GM21737 (cell line): Measurements from ENCODE around the gene ATP13A2.
"Not testable (repeated sequence)": the region's sequence is repeated elsewhere in the genome, so short reads cannot be mapped to it uniquely, and the experiment has no call there.

Experiments
- ATAC-seq: cut with Tn5 transposase; IDR thresholded peaks from one replicate; pipeline ENCODE4 v1.9.1; 2021; ENCODE audit warnings: mild to moderate bottlenecking, moderate library complexity; ENCODE audit not compliant: unreplicated experiment

ATP13A2 gene

GRCh38 chr1:16979475-16980327, 32.0 kb downstream of the ATP13A2 start:
- ATAC-seq, result no peak

DNA sequence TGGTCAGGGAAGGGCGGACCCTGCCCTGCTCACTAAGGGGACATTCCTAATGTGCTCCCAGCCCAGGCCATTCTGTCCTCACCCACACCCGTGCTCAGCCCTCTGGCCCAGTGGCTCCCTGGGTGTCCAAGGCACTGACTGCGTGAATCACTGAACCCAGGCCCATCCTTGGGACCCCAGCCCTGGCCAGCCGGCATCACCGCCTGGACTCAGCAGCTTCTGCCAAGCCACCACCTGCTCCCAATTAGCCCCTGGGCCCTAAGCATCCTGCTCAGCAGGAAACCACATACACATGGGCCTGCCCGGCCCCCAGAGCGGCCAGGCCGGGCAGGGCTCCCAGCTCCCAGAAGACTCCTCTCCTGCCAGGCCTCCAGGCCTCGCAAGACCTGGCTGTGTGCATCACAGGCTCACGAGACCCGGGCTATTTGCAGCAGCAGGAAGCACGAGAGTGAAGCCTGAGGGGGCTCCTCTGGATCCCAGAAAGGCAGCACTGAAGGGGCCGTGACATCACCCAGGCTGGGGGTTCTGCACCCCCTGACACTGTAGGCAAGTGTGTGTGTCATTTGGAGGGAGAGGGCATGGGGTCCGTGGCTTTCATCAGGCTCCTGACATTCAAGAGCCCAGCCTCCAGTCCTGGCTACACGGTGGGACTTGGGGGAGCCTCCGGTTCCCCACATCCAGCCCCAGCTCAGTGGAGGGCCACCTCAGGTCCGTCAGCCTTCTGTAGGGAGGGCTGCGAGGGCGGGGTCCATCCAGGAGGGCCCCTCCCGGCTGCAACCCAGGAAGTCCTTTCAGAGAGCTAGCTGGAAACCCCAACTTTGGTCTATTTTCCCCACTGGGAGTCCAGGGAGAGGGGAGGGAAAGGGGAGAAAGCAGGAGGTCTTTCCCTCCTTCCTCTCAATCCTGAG, 32.9 kb downstream of the ATP13A2 start:
- ATAC-seq, result no peak

DNA sequence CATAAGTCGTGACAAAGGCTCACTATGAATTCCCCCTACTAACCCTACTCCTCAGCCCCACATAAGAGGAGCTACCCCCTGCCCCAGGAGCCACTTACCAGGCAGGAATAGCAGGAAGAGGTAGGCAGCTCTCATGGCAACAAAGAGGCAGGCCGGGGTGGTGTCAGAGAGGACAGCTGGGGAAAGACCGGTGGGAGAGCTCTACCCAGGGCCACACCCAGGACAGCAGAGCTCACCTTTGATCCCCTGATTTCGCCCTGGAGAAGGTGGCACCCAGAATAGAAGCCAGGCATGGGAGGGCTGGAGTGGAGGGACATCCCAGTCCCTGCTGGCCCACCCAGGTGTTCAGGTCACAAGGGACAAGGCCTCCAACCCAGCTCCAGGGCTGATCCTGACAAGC, 33.6 kb downstream of the ATP13A2 start:
- ATAC-seq, result no peak

DNA sequence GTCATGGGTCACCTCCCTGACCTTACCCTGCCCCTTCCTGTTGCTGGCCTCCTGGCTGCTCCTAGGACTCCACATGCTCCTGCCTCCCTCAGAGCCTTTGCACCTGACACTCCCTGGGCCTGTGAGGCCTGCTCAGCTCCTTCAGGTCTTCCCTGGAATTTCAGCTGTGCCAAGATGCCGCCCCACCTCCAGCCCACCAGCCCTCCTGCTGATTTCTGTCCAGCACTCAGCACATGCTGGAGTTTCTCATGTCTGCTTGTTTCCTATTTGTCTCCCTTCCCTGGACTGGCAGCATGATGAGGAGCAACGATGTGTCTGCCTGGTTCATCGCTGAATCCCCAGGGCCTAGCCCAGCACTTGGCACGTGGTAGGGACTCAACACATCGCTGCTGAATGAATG, 34.4 kb downstream of the ATP13A2 start:
- no peak for ATAC-seq

DNA sequence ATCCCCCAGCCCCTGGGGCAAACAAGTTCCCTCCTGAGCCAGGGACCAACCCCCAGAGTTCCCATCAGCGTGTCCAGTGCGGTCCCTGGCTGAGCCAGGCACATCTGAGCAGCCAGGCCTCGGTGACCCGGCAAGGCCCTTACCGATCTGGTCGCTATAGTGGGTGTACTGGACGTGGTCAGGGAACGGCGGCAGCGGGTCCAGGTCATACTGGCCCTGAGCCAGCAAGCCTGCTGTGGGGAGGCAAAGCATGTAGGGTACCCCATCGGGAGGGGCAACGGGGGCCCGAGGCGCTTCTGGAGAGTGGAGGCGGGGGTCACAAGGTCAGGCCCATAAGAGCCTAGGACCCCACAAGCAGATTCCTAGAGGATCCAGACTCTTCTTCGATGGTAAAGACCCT, 34.8 kb downstream of the ATP13A2 start:
- no peak for ATAC-seq

DNA sequence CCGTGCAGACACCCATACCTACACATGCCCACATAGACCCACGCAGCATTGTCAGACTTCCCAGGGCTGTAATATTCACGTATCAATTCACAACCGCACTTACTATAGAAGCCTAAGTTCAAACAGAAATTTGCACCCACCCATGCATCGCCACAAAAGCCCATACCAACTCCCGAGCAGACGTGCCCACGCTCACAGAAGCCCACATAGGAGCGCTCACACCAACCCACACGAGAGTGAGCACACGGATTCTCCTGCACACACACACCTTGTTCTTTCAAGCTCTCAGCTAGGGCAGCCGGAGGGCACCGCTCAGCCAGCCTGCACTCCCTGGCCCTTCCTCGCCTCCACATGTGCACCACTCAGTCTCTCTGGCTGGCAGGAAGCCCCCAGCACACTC, 35.9 kb downstream of the ATP13A2 start:
- no peak for ATAC-seq

GRCh38 chr1:16975211-16975610, 36.5 kb downstream of the ATP13A2 start:
- no peak for ATAC-seq

DNA sequence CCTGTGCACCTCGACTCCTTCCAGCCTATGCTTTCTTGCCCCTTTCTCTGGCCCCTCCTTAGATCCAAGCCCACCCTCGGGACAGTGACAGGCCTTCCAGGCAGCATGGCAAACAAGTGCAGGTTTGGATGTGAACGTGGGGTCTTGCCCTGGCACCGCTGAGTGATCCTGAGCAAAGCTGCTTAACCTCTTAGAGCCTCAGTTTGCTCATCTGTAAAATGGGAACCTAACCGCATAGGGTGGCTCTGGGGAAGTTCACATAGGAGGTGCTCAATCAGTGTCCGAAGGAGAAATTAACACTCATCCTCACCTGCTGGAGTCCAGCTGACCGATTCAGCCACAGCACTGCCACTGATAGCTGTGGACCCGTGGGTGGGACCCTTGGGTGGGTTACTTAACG, 38.5 kb downstream of the ATP13A2 start:
- no peak for ATAC-seq

- ATAC-seq, result no peak
These were observed 39.4 kb downstream of the ATP13A2 start for GRCh38 chr1:16972189-16972895.

GRCh38 chr1:16971341-16972188, 40.2 kb downstream of the ATP13A2 start:
- ATAC-seq, result no peak

GRCh38 chr1:16970132-16970910, 41.4 kb downstream of the ATP13A2 start:
- no peak for ATAC-seq

- no peak for ATAC-seq
These were observed 42.1 kb downstream of the ATP13A2 start for GRCh38 chr1:16969651-16970050.

DNA sequence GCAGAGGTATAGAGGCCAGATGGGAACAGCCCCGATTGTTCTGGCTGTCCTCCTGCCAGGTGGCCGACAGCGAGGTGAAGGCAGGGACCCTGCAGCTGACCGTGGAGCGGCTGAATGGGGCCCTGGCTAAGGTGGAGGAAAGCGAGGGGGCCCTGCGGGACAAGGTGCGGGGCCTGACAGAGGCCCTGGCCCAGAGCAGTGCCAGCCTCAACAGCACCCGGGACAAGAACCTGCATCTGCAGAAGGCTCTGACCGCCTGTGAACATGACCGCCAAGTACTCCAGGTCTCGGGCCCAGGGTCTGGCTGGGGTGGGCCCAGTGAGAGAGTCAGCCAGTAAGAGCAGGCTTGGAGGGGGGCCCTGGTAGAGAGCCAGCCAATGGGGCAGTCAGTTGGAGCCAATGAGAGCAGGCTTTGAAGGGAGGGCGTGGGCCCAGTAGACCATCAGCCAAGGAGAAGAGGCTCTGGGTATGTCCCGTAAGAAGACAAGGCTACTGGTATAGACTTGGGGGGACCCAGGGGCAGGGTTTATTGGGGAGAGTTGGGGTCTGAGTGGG, 42.6 kb downstream of the ATP13A2 start:
- ATAC-seq, result no peak

GRCh38 chr1:16968372-16968771, 43.4 kb downstream of the ATP13A2 start:
- ATAC-seq, result no peak

GRCh38 chr1:16967962-16968361, 43.8 kb downstream of the ATP13A2 start:
- no peak for ATAC-seq

DNA sequence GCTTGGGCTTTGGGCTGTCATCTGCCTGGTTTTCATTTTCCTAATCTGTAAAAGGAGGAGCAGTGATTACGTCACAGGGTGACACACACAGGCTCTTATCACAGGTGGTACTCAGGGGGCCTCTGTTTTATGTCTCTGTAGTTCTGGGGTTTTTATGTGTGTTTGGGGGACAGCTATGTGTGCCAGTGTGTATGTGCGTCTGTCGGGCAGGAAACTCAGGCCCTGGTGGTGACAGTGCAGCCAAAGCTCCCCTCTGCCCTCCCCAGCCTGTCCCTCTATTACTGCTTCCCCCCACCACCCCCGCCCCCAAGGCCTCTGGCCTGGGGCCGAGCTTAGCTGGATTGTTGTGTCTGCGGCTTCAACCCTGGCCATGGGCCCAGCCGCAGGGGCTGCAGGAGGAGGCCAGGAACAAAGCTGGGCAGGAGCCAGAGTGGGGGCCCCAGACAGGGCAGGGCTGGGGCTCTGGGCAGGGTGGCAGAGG, 44.6 kb downstream of the ATP13A2 start:
- no peak for ATAC-seq

DNA sequence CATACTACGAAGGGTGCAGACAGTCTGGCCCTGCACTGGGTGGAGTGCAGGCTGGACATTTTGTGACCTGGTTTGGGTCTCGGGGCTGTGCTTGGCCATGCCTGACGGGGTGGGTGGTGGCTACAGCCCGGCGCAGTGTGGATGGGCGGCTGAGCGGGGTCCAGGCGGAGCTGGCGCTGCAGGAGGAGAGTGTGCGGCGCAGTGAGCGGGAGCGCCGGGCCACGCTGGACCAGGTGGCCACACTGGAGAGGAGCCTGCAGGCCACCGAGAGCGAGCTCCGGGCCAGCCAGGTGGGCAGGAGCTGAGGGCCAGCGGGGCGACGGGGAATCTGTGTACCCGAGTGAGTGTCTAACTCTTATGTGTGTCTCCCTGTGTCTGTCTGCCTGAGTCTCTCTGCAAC, 45.4 kb downstream of the ATP13A2 start:
- no peak for ATAC-seq

DNA sequence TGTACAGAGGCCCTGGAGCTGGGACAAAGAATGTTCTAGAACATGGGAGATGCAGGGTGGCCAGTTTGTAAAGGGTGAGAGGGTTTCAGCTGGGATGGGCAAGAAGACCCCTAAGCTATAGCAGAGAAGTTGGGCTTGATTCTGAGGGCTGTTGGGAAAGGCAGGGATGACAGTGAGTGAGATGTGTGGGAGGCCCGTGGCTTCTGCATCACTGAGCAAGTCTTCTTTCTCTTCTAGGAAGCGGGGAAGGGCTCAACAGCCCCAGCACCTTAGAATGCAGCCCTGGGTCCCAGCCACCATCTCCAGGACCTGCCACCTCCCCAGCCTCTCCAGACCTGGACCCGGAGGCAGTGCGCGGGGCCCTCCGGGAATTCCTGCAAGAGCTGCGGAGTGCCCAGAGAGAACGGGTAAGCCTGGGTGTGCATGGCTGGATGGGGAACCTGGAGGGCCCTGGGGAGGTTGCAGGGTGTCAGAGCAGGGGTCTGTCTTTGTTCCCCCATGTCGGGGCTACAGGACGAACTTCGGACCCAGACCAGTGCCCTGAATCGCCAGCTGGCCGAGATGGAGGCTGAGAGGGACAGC, 46.2 kb downstream of the ATP13A2 start:
- no peak for ATAC-seq

- not testable (repeated sequence) for ATAC-seq
These were observed 47.6 kb downstream of the ATP13A2 start for GRCh38 chr1:16964169-16964568.
